Stimulated activated CD8-positive, alpha-beta memory T cell treated with anti-CD3 and anti-CD28 coated beads, Interleukin-12 subunit alpha, Interleukin-12 subunit beta, amount 100 ng/mL, for 4 hours (primary cell): ENCODE measurements around the gene WASF1.
"Not testable (repeated sequence)": the region's sequence is repeated elsewhere in the genome, so short reads cannot be mapped to it uniquely, and the experiment has no call there.

ENCODE experiments used
- DNase-seq: peaks from one replicate; pipeline ENCODE4 v3.0.0-alpha.2; 2020; ENCODE audit warnings: low read depth

Gene WASF1

GRCh38 chr6:110173506-110174132, 5.9 kb downstream of the WASF1 start:
- no peak for DNase-seq

GRCh38 chr6:110170081-110170480, 9.4 kb downstream of the WASF1 start:
- DNase-seq: no peak

DNA sequence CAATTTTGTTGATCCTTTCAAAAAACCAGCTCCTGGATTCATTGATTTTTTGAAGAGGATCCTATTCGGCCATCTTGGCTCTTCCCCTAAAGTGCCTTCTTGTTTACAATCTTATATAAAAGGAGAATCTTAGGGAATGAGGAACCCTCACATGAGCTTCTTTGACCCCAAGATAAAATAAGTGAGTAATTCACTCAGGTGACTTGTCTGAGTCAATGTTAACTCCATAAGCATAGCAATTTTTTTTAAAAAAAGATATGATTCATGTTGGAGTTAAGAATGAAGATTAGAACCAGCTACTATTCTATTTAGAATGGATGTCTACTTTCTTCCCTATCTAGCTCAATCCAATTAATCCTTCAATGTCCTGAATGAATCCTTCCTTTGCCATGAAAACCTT, 21.0 kb downstream of the WASF1 start:
- no peak for DNase-seq

- no peak for DNase-seq
Observed at GRCh38 chr6:110147870-110148269, 31.6 kb downstream of the WASF1 start.

DNA sequence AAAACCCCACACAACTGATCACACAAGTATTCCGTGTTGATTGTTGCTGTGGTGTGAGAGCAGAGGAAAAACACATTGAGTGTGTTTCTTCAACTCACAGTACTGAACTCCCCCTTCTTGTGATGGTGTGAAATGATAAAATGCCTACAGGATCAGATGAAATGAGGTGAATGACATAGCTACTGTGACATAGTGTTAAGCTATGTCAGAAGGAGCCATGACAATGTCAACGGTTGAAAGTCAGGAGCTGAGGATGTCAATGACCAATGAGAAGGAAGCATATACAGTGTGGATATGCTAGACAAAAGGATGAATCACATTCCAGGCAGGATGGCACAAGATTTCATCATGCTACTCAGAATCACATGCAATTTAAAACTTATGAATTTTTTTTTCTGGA, 38.8 kb downstream of the WASF1 start:
- no peak for DNase-seq

GRCh38 chr6:110139052-110139451, 40.4 kb downstream of the WASF1 start:
- DNase-seq: no peak

- DNase-seq: no peak
Observed at GRCh38 chr6:110137924-110138887, 41.3 kb downstream of the WASF1 start.

DNA sequence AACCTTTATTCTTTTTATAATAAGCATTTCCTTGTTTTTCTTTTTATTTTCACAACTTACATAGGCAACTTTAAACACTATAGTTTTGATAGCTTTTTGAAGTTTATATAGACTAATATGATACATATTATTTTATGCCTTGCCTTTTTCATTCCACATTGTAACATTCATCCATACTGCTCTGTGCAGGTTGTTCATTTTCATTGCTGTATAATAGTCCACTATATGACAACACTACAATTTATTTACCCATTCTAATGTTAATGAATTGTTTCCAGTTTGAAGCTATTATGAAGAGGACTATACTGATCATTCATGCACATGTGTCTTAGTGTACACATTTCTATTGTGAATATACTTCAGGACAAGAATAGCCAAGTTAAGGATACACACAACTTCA, 49.1 kb downstream of the WASF1 start:
- no peak for DNase-seq

- no peak for DNase-seq
Observed at GRCh38 chr6:110128418-110128817, 51.1 kb downstream of the WASF1 start.

DNA sequence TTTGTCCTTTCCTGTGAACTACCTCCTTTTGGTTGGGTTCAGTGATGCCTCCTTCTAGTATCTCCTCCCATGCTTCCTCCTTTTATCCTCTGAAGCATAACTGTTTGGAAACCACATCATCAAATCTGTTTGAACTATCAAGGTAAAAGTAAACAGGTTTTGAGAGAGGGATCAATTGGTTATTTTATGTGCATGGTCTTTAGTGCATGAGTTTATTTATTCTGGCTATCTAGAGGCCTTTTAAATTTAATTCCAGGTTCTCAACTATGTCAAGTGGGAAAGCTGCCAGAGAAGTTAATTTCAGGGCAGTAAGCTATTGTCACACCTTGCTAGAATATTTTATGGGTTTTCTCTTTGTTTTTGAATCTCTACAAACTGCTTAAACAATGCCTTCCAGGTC, 54.1 kb downstream of the WASF1 start:
- no peak for DNase-seq

DNA sequence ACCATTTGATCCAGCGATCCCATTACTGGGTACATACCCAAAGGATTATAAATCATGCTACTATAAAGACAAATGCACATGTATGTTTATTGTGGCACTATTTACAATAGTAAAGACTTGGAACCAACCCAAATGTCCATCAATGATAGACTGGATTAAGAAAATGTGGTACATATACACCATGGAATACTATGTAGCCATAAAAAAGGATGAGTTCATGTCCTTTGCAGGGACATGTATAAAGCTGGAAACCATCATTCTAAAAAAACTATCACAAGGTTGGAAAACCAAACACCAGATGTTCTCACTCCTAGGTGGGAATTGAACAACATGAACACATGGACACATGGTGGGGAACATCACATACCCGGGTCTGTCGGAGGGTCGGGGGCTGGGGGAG, 57.8 kb downstream of the WASF1 start:
- DNase-seq: not testable (repeated sequence)

- no peak for DNase-seq
Observed at GRCh38 chr6:110116258-110116657, 63.2 kb downstream of the WASF1 start.

DNA sequence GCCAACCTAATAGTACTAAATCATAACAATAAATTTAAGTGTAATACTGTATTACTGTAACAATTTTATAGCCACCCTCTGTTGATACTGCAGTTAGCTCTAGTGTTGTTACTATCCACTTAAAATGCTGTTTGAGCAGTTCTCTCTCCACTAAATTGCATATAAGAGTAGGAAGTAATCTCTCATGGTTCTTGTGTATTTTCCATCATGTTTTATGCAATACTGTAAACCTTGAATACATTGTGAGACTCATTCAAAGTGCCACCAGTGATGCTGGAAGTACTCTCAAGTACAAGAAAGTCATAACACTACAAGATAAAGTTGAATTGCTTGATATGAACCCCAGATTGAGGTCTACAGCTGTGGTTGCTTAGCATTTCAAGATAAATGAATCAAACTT, 65.5 kb downstream of the WASF1 start:
- no peak for DNase-seq

DNA sequence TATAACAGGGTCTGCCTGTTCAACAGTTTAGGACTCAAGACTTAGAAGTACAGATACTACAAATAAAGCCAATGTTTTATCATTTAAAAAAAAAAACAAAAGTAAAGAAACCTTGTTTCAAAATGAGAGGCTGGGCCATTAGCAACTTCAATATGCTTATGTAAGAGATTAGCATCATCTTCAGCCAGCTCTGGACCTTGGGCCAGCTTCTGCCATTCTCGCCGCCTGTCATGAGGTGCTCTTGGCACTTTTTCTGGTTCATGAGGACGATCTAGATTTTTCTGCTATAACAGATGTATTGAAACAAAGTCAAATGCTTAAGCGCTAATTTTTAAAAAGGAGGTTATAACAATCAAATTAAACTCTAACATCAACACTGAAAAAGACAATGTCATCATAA, 74.2 kb downstream of the WASF1 start:
- DNase-seq: no peak

GRCh38 chr6:110103260-110103659, 76.2 kb downstream of the WASF1 start:
- no peak for DNase-seq

DNA sequence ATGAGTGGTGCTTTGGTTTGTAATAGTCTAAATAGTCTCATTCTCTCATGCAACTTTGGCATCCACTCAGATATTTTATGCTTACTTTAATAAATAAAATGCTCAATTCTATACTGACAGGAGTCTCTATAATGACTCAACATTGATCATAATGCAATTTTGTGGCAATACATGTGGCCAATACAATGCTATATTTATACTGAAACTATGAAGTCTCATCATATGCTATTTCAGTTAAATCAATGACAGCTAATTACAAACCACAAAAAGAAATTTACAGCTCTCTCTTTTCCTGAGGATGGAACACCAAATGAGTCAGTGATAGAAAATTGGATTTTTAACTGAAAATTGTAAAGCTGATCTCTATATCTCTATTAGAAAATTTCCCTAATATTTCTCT, 77.1 kb downstream of the WASF1 start:
- no peak for DNase-seq

- DNase-seq: no peak
Observed at GRCh38 chr6:110101885-110102284, 77.6 kb downstream of the WASF1 start.

- DNase-seq: no peak
Observed at GRCh38 chr6:110098511-110099116, 80.9 kb downstream of the WASF1 start.

GRCh38 chr6:110097443-110097842, 82.0 kb downstream of the WASF1 start:
- no peak for DNase-seq

DNA sequence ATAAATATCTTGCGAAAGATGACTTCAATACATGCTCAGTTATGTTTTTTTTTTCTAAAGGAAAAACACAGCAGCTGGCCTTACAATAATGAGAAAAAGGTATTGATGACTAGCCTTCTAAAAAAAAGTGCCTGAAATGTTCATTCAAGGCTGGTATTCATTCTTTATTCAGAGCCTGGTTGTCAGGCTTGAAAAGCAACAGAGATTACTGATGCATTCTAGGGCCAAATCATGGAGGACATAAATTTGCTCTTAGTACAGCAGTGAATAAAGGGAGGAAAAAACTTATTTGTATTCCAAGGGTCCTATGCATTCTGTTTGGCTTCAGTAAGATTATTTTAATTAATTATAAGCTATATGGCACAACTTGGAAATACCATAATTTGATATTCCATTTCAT, 83.5 kb downstream of the WASF1 start:
- no peak for DNase-seq

DNA sequence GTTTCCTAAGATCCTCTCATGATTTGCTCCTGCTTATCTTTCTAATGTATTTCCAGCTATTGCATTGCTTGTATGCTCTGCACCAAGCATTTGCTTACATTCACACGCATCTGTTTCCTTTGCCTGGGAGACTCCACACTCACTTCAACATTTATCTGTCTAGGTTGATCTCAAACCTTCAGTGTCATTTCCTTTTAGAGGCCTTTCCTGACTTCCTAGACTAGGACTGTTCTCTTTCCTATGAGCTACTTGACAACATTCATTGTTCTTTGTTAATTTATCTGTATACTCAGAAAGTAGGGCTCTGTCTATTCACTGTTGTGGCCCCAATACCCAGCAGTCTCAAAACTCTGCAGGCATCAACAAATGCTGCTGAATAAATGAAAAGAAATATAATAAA, 84.4 kb downstream of the WASF1 start:
- DNase-seq: no peak

DNA sequence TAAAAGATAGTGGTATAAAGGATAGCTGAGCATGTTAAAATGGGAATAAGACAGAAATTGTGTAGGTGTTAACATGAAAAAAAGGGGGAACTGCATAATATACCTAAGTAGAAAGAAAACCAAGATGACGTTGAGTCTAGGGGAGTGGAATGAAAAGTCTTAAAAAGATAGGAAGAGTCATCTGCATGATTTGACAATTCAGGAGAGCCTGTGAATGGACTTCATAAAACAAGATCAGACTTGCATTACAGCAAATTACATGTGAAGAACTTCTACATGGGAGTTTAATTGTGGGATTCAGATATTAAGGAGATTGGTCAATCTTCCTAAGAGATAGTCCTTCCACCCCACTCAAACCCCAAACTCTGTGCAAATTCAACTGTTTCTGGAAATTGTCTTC, 85.5 kb downstream of the WASF1 start:
- no peak for DNase-seq

- no peak for DNase-seq
Observed at GRCh38 chr6:110090876-110091275, 88.6 kb downstream of the WASF1 start.
